Prostate gland (tissue), 2 donors: ENCODE measurements around the gene C6orf120.

Experiments used
- CTCF ChIP-seq, 4 experiments: fragments of 200-600 bp in 2 of 4; fragments of 450-650 bp in 2 of 4; sonication (generic) in 2 of 4; IDR thresholded peaks; 1 replicate in 3 of 4; 2 replicates in 1 of 4; pipeline ENCODE4 v1.5.1; 2016 to 2019; ENCODE audit warnings: antibody characterized with exemption in 4 of 4, mild to moderate bottlenecking in 2 of 4, moderate library complexity in 2 of 4
- POLR2A ChIP-seq: fragments of 450-650 bp; IDR thresholded peaks from one replicate; pipeline ENCODE4 v1.6.1; 2016; ENCODE audit warnings: antibody characterized with exemption, mild to moderate bottlenecking

DNA sequence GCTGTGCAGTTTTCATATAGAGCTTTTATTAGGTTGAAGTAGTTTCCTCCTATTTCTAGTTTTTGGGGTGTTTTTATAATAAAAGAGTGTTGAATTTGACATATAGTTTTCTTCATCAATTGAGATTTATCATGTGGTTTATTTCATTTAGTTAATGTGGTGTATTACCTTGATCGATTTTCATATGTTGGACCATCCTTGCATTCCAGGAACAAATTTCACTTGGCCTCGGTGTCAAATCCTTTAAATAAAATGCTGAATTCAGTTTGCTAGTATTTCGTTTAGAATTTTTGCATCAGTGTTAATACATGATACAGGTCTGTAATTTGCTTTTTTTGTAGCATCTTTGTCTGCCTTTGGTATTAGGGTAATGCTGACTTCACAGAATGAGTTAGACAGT is 43.5 kb downstream of the C6orf120 start:
- TF ChIP-seq CTCF (IDR thresholded peaks at IDR 0.05) (no peak), POLR2A (no peak)
